ENCODE results near the gene ADGRL1. TPM values are rescaled to one million over a fixed set of nuclear protein-coding genes. Genes with fewer than 3 reads are reported as not detected.

ADGRL1 gene
- total RNA-seq, 1 donor from 2014 or later: 62.4 TPM

- no peak for TF ChIP-seq CTCF (conservative IDR thresholded peaks at IDR 0.05)
- DNase-seq (ENCODE audit: extremely low spot score, unreplicated experiment): no peak
- H3K4me3 Mint-ChIP-seq: no peak overlapping the region
- H3K9me3 Mint-ChIP-seq: no peaks in the 10 kb centered on the region
- no peaks in the 10 kb centered on the region for H3K27me3 Mint-ChIP-seq
- peaks cover 8% of the 10 kb centered on the region for H3K4me1 Mint-ChIP-seq (ENCODE audit: unreplicated experiment)
- H3K27ac Mint-ChIP-seq: no peak overlapping the region
- no peaks in the 10 kb centered on the region for H3K36me3 Mint-ChIP-seq
These were observed 95.3 kb downstream of the ADGRL1 start for GRCh38 chr19:14110650-14111049.

GRCh38 chr19:14107581-14108461 lies 98.1 kb downstream of the ADGRL1 start:
- Mint-ChIP-seq H3K4me1 (ENCODE audit: unreplicated experiment) (peaks cover 2% of the 10 kb centered on the region), H3K4me3 (no peak overlapping the region), H3K27ac (no peak overlapping the region), H3K9me3 (no peaks in the 10 kb centered on the region), H3K36me3 (no peaks in the 10 kb centered on the region), H3K27me3 (no peaks in the 10 kb centered on the region)
- DNase-seq (ENCODE audit: extremely low spot score, unreplicated experiment): no peak
- no peak for TF ChIP-seq CTCF (conservative IDR thresholded peaks at IDR 0.05)

- no peaks in the 10 kb centered on the region for H3K27me3 Mint-ChIP-seq
- H3K4me3 Mint-ChIP-seq: no peak overlapping the region
- no peaks in the 10 kb centered on the region for H3K4me1 Mint-ChIP-seq (ENCODE audit: unreplicated experiment)
These were observed 99.1 kb downstream of the ADGRL1 start for GRCh38 chr19:14106840-14107239.

GRCh38 chr19:14105680-14106079 lies 100.3 kb downstream of the ADGRL1 start:
- Mint-ChIP-seq H3K36me3 (peaks cover 2% of the 10 kb centered on the region), H3K27me3 (no peaks in the 10 kb centered on the region), H3K27ac (no peak overlapping the region), H3K9me3 (no peaks in the 10 kb centered on the region), H3K4me3 (no peak overlapping the region), H3K4me1 (ENCODE audit: unreplicated experiment) (no peaks in the 10 kb centered on the region)
- no peak for TF ChIP-seq CTCF (conservative IDR thresholded peaks at IDR 0.05)
- DNase-seq (ENCODE audit: extremely low spot score, unreplicated experiment): no peak

More at GRCh38 chr19:14106840-14107239, 99.1 kb downstream of the ADGRL1 start:
- Mint-ChIP-seq H3K9me3 (no peaks in the 10 kb centered on the region), H3K27ac (no peak overlapping the region), H3K36me3 (no peaks in the 10 kb centered on the region)
- no peak for DNase-seq (ENCODE audit: extremely low spot score, unreplicated experiment)
- no peak for TF ChIP-seq CTCF (conservative IDR thresholded peaks at IDR 0.05)

- no peaks in the 10 kb centered on the region for H3K4me1 Mint-ChIP-seq (ENCODE audit: unreplicated experiment)
- no peaks in the 10 kb centered on the region for H3K9me3 Mint-ChIP-seq
- no peak overlapping the region for H3K4me3 Mint-ChIP-seq
- no peak for TF ChIP-seq CTCF (conservative IDR thresholded peaks at IDR 0.05)
- DNase-seq (ENCODE audit: extremely low spot score, unreplicated experiment): no peak
- no peaks in the 10 kb centered on the region for H3K27me3 Mint-ChIP-seq
- no peak overlapping the region for H3K27ac Mint-ChIP-seq
- H3K36me3 Mint-ChIP-seq: peaks cover 3% of the 10 kb centered on the region
These were observed 102.7 kb downstream of the ADGRL1 start for GRCh38 chr19:14103310-14103709.

All from type B pancreatic cell (in vitro differentiated cells).